HepG2 (cell line): ENCODE results near the gene TOP2A. TPM values are rescaled to one million over a fixed set of nuclear protein-coding genes. Genes with fewer than 3 reads are reported as not detected.

ENCODE experiments used
- EED ChIP-seq: sonication (generic); formaldehyde crosslinking; IDR thresholded peaks from 2 replicates; pipeline ENCODE4 v1.5.0; 2020; ENCODE audit warnings: mild to moderate bottlenecking, missing genetic modification reagents
- GATAD2A ChIP-seq: IDR thresholded peaks from 2 replicates; pipeline ENCODE4 v1.6.1; 2016
- HDAC1 ChIP-seq: sonication (generic); formaldehyde crosslinking; IDR thresholded peaks from 2 replicates; pipeline ENCODE4 v1.5.1; 2020; ENCODE audit warnings: mild to moderate bottlenecking, missing genetic modification reagents
- HNF4G ChIP-seq, 2 experiments: sonication (generic) in 1 of 2; formaldehyde crosslinking in 1 of 2; IDR thresholded peaks; 2 replicates each; pipeline versions ENCODE4 v1.4.0 to v1.6.1; 2011 to 2020; ENCODE audit warnings: borderline replicate concordance in 2 of 2, low read depth in 2 of 2, mild to moderate bottlenecking in 2 of 2, low read length in 1 of 2, missing genetic modification reagents in 1 of 2, moderate library complexity in 1 of 2
- HOXA3 ChIP-seq: sonication (generic); formaldehyde crosslinking; IDR thresholded peaks from 2 replicates; pipeline ENCODE4 v1.5.0; 2020; ENCODE audit warnings: missing genetic modification reagents
- HOXD1 ChIP-seq: sonication (generic); formaldehyde crosslinking; IDR thresholded peaks from 2 replicates; pipeline ENCODE4 v1.5.0; 2020; ENCODE audit warnings: missing genetic modification reagents
- RARA ChIP-seq: IDR thresholded peaks from 2 replicates; pipeline ENCODE4 v1.6.1; 2016; ENCODE audit warnings: missing genetic modification reagents, missing compliant biosample characterization
- ZNF225 ChIP-seq: sonication (generic); formaldehyde crosslinking; IDR thresholded peaks from 2 replicates; pipeline ENCODE4 v1.4.0; 2020; ENCODE audit warnings: mild to moderate bottlenecking, missing genetic modification reagents
- ZNF766 ChIP-seq: sonication (generic); formaldehyde crosslinking; IDR thresholded peaks from 2 replicates; pipeline ENCODE4 v1.5.0; 2020; ENCODE audit warnings: missing genetic modification reagents, borderline replicate concordance
- polyA plus RNA-seq, 8 experiments: library from polyadenylated mRNA; depleted of rRNA in 3 of 8; stranded (reverse) in 7 of 8; unstranded in 1 of 8; fragments of >200 nt; fragmentation: Illumina TruSeq in 4 of 8; extraction: Trizol in 4 of 8; gene quantifications; 2 replicates each; pipeline versions ENCODE4 v1.2.1 to v1.2.3, GENCODE V29; 2011 to 2016; ENCODE audit warnings: low read depth in 4 of 8, missing spikeins in 1 of 8, mixed read lengths in 1 of 8; ENCODE audit not compliant: insufficient read depth in 1 of 8
- total RNA-seq, 5 experiments: library from RNA; depleted of rRNA; stranded (reverse); fragments of >200 nt; fragmentation: Illumina TruSeq; extraction: Trizol; gene quantifications; 2 replicates each; pipeline ENCODE4 v1.2.3, GENCODE V29; 2016; ENCODE audit warnings: low read depth in 1 of 5
- TF ChIP-seq, protein P1 (sequence below): IDR thresholded peaks from 2 replicates; pipeline ENCODE4 v1.6.1; 2016; ENCODE audit warnings: low read depth, missing genetic modification reagents, missing compliant biosample characterization
- TF ChIP-seq, protein P2 (sequence below): sonication (generic); formaldehyde crosslinking; IDR thresholded peaks from 2 replicates; pipeline ENCODE4 v1.5.0; 2020; ENCODE audit warnings: missing genetic modification reagents
- TF ChIP-seq, protein P3 (sequence below): fragments of 450-650 bp; IDR thresholded peaks from 2 replicates; pipeline ENCODE4 v1.6.1; 2017
- TF ChIP-seq, protein P4 (sequence below): IDR thresholded peaks from 2 replicates; pipeline ENCODE4 v1.6.1; 2016; ENCODE audit warnings: low read depth
- TF ChIP-seq, protein P5 (sequence below): IDR thresholded peaks from 2 replicates; pipeline ENCODE4 v1.6.1; 2012; ENCODE audit warnings: inconsistent platforms
- TF ChIP-seq, protein P6 (sequence below): sonication (generic); formaldehyde crosslinking; IDR thresholded peaks from 2 replicates; pipeline ENCODE4 v1.5.1; 2020; ENCODE audit warnings: mild to moderate bottlenecking, missing genetic modification reagents, moderate library complexity

TOP2A gene
- total and polyA plus RNA-seq, 2 of the 13 experiments (the other 11 are each of a cell fraction or from before 2014, with no cell fraction given), result 108 to 327 TPM

DNA sequence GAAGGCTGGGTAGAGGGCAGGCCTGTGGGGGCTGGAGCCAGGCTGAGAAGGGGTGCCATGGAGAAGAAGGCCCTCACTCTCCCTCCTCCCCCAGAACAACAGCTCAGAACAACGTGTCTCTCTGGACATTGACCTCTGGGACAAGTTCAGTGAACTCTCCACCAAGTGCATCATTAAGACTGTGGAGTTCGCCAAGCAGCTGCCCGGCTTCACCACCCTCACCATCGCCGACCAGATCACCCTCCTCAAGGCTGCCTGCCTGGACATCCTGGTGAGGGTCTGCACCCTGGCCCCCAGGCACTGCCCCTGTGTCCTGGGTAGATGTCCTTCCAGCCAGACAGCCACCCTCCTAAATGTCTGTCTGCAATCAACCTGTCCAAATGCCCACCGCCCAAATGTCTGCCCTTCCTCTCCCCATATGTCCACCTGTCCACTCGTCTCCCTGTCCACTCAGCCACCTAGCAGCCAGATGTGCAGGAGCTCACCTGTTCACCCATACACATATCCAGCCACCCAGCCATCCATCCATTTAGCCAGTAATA lies 65.4 kb downstream of the TOP2A start (continued):
- TF ChIP-seq, protein P1, sequence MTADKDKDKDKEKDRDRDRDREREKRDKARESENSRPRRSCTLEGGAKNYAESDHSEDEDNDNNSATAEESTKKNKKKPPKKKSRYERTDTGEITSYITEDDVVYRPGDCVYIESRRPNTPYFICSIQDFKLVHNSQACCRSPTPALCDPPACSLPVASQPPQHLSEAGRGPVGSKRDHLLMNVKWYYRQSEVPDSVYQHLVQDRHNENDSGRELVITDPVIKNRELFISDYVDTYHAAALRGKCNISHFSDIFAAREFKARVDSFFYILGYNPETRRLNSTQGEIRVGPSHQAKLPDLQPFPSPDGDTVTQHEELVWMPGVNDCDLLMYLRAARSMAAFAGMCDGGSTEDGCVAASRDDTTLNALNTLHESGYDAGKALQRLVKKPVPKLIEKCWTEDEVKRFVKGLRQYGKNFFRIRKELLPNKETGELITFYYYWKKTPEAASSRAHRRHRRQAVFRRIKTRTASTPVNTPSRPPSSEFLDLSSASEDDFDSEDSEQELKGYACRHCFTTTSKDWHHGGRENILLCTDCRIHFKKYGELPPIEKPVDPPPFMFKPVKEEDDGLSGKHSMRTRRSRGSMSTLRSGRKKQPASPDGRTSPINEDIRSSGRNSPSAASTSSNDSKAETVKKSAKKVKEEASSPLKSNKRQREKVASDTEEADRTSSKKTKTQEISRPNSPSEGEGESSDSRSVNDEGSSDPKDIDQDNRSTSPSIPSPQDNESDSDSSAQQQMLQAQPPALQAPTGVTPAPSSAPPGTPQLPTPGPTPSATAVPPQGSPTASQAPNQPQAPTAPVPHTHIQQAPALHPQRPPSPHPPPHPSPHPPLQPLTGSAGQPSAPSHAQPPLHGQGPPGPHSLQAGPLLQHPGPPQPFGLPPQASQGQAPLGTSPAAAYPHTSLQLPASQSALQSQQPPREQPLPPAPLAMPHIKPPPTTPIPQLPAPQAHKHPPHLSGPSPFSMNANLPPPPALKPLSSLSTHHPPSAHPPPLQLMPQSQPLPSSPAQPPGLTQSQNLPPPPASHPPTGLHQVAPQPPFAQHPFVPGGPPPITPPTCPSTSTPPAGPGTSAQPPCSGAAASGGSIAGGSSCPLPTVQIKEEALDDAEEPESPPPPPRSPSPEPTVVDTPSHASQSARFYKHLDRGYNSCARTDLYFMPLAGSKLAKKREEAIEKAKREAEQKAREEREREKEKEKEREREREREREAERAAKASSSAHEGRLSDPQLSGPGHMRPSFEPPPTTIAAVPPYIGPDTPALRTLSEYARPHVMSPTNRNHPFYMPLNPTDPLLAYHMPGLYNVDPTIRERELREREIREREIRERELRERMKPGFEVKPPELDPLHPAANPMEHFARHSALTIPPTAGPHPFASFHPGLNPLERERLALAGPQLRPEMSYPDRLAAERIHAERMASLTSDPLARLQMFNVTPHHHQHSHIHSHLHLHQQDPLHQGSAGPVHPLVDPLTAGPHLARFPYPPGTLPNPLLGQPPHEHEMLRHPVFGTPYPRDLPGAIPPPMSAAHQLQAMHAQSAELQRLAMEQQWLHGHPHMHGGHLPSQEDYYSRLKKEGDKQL, result no peak
- TF ChIP-seq ZNF766 (CRISPR knock-in tag), result peak; percentile 1; the same call in 1 of the 2 replicates
- TF ChIP-seq, protein P2, sequence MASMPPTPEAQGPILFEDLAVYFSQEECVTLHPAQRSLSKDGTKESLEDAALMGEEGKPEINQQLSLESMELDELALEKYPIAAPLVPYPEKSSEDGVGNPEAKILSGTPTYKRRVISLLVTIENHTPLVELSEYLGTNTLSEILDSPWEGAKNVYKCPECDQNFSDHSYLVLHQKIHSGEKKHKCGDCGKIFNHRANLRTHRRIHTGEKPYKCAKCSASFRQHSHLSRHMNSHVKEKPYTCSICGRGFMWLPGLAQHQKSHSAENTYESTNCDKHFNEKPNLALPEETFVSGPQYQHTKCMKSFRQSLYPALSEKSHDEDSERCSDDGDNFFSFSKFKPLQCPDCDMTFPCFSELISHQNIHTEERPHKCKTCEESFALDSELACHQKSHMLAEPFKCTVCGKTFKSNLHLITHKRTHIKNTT (CRISPR knock-in tag), result no peak
- TF ChIP-seq, protein P3, sequence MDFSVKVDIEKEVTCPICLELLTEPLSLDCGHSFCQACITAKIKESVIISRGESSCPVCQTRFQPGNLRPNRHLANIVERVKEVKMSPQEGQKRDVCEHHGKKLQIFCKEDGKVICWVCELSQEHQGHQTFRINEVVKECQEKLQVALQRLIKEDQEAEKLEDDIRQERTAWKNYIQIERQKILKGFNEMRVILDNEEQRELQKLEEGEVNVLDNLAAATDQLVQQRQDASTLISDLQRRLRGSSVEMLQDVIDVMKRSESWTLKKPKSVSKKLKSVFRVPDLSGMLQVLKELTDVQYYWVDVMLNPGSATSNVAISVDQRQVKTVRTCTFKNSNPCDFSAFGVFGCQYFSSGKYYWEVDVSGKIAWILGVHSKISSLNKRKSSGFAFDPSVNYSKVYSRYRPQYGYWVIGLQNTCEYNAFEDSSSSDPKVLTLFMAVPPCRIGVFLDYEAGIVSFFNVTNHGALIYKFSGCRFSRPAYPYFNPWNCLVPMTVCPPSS, result no peak
- no peak for TF ChIP-seq EED (CRISPR knock-in tag)
- TF ChIP-seq, protein P4, sequence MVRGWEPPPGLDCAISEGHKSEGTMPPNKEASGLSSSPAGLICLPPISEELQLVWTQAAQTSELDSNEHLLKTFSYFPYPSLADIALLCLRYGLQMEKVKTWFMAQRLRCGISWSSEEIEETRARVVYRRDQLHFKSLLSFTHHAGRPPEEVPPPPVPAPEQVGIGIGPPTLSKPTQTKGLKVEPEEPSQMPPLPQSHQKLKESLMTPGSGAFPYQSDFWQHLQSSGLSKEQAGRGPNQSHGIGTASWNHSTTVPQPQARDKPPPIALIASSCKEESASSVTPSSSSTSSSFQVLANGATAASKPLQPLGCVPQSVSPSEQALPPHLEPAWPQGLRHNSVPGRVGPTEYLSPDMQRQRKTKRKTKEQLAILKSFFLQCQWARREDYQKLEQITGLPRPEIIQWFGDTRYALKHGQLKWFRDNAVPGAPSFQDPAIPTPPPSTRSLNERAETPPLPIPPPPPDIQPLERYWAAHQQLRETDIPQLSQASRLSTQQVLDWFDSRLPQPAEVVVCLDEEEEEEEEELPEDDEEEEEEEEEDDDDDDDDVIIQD (CRISPR knock-in tag), result no peak
- TF ChIP-seq HOXA3 (CRISPR knock-in tag), result peak; percentile 14; the same call in 1 of the 2 replicates
- TF ChIP-seq RARA, result peak; percentile 68
- TF ChIP-seq, protein P5, sequence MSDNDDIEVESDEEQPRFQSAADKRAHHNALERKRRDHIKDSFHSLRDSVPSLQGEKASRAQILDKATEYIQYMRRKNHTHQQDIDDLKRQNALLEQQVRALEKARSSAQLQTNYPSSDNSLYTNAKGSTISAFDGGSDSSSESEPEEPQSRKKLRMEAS, result peak; percentile 30; the same call in 1 of the 2 replicates
- TF ChIP-seq HOXD1, result 0 out of 2 replicates have a peak, but pooled peaks have one; percentile 31
- TF ChIP-seq, protein P6, sequence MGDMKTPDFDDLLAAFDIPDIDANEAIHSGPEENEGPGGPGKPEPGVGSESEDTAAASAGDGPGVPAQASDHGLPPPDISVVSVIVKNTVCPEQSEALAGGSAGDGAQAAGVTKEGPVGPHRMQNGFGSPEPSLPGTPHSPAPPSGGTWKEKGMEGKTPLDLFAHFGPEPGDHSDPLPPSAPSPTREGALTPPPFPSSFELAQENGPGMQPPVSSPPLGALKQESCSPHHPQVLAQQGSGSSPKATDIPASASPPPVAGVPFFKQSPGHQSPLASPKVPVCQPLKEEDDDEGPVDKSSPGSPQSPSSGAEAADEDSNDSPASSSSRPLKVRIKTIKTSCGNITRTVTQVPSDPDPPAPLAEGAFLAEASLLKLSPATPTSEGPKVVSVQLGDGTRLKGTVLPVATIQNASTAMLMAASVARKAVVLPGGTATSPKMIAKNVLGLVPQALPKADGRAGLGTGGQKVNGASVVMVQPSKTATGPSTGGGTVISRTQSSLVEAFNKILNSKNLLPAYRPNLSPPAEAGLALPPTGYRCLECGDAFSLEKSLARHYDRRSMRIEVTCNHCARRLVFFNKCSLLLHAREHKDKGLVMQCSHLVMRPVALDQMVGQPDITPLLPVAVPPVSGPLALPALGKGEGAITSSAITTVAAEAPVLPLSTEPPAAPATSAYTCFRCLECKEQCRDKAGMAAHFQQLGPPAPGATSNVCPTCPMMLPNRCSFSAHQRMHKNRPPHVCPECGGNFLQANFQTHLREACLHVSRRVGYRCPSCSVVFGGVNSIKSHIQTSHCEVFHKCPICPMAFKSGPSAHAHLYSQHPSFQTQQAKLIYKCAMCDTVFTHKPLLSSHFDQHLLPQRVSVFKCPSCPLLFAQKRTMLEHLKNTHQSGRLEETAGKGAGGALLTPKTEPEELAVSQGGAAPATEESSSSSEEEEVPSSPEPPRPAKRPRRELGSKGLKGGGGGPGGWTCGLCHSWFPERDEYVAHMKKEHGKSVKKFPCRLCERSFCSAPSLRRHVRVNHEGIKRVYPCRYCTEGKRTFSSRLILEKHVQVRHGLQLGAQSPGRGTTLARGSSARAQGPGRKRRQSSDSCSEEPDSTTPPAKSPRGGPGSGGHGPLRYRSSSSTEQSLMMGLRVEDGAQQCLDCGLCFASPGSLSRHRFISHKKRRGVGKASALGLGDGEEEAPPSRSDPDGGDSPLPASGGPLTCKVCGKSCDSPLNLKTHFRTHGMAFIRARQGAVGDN (CRISPR knock-in tag), result peak; percentile 50; the same call in 1 of the 2 replicates
- peak; percentile 50 for TF ChIP-seq GATAD2A (CRISPR knock-in tag)
- TF ChIP-seq ZNF225 (CRISPR knock-in tag), result no peak
- 0 out of 2 replicates have a peak, but pooled peaks have one; percentile 26 for TF ChIP-seq HNF4G (IDR thresholded peaks at IDR 0.05; ENCODE audit: borderline replicate concordance, low read depth, low read length)
- no peak for TF ChIP-seq HNF4G (CRISPR knock-in tag; IDR thresholded peaks at IDR 0.05; ENCODE audit: borderline replicate concordance, low read depth)
- no peak for TF ChIP-seq HDAC1 (CRISPR knock-in tag)
